IMR-90 (cell line): ENCODE measurements around the gene OTULINL. TPM values are rescaled to one million over a fixed set of nuclear protein-coding genes. Genes with fewer than 3 reads are reported as not detected.

Experiments used
- ATAC-seq: fragments of 200-7000 bp; cut with Tn5 transposase; 2 replicates; pipeline ENCODE4 v1.9.1; 2020; ENCODE audit warnings: low read depth, mild to moderate bottlenecking, moderate library complexity
- BruUV-seq: library from RNA; stranded (reverse); fragments of 400-500 nt; replicated peaks from 2 replicates; lab custom pipeline; 2021; lab: Mats Ljungman, UMichigan
- CTCF ChIA-PET: fragments of 300-600 bp; formaldehyde crosslinking; extraction: SDS; loops from one replicate; lab custom pipeline; 2021; ENCODE audit warnings: antibody characterized with exemption; lab: Yijun Ruan, JAX
- POLR2A ChIA-PET: fragments of 300-600 bp; sonication (Branson Sonifier 250); formaldehyde crosslinking; loops from one replicate; lab custom pipeline; 2022; ENCODE audit warnings: antibody characterized with exemption; ENCODE audit not compliant: unreplicated experiment; lab: Charles Lee
- DNase-seq: peaks from one replicate; pipeline ENCODE4 v3.0.0; 2013
- H2AFZ ChIP-seq: replicated peaks from 2 replicates; pipeline ENCODE3; 2013; ENCODE audit warnings: low read length, mild to moderate bottlenecking; ENCODE audit not compliant: poor library complexity
- H2AK5ac ChIP-seq: 2 replicates; pipeline ENCODE4 v1.6.1; 2013; ENCODE audit warnings: low read depth, low read length, inconsistent platforms
- H2AK9ac ChIP-seq: replicated peaks from 2 replicates; pipeline ENCODE3; 2013; ENCODE audit warnings: mild to moderate bottlenecking, low read depth, low read length, moderate library complexity; ENCODE audit not compliant: poor library complexity
- H2BK120ac ChIP-seq: 2 replicates; pipeline ENCODE4 v1.6.1; 2013; ENCODE audit warnings: low read depth, low read length, inconsistent platforms
- H2BK15ac ChIP-seq: 3 replicates; pipeline ENCODE4 v1.6.1; 2013; ENCODE audit warnings: low read depth, low read length, inconsistent platforms
- H2BK20ac ChIP-seq: 2 replicates; pipeline ENCODE4 v1.6.1; 2013; ENCODE audit warnings: low read depth, mild to moderate bottlenecking, inconsistent platforms, low read length, moderate library complexity
- H2BK5ac ChIP-seq: 2 replicates; pipeline ENCODE4 v1.6.1; 2013; ENCODE audit warnings: mild to moderate bottlenecking, low read depth, low read length, inconsistent platforms; ENCODE audit not compliant: poor library complexity, severe bottlenecking
- H3K14ac ChIP-seq: replicated peaks from 2 replicates; pipeline ENCODE4 v1.6.1; 2013; ENCODE audit warnings: low read depth, low read length, inconsistent platforms
- H3K18ac ChIP-seq: 2 replicates; pipeline ENCODE4 v1.6.1; 2013; ENCODE audit warnings: low read depth, low read length, control low read depth
- H3K23ac ChIP-seq: 2 replicates; pipeline ENCODE4 v1.6.1; 2013; ENCODE audit warnings: low read depth, low read length, inconsistent platforms
- H3K27ac ChIP-seq: 2 replicates; pipeline ENCODE4 v1.5.1; 2013; ENCODE audit warnings: mild to moderate bottlenecking, control low read depth, low read length; ENCODE audit not compliant: insufficient read depth
- H3K27me3 ChIP-seq: 2 replicates; pipeline ENCODE4 v1.6.1; 2013; ENCODE audit warnings: low read length; ENCODE audit not compliant: control insufficient read depth, insufficient read depth
- H3K36me3 ChIP-seq: 2 replicates; pipeline ENCODE4 v1.6.1; 2013; ENCODE audit warnings: low read length, mixed read lengths; ENCODE audit not compliant: control insufficient read depth, insufficient read depth
- H3K4ac ChIP-seq: 2 replicates; pipeline ENCODE4 v1.6.1; 2013; ENCODE audit warnings: low read depth, low read length, inconsistent platforms
- H3K4me1 ChIP-seq: 2 replicates; pipeline ENCODE4 v1.6.1; 2013; ENCODE audit warnings: low read length, mixed read lengths; ENCODE audit not compliant: control insufficient read depth, insufficient read depth
- H3K4me2 ChIP-seq: 2 replicates; pipeline ENCODE4 v1.6.1; 2013; ENCODE audit warnings: low read depth, mild to moderate bottlenecking, control low read depth, low read length, moderate library complexity
- H3K4me3 ChIP-seq: 2 replicates; pipeline ENCODE4 v1.5.1; 2013; ENCODE audit warnings: low read depth, mild to moderate bottlenecking, control low read depth, low read length, moderate library complexity; ENCODE audit not compliant: insufficient read depth
- H3K56ac ChIP-seq: 2 replicates; pipeline ENCODE4 v1.6.1; 2013; ENCODE audit warnings: low read length, inconsistent platforms; ENCODE audit not compliant: insufficient read depth; ENCODE audit errors: extremely low read depth
- H3K79me1 ChIP-seq, 2 experiments: 2 replicates each; pipeline ENCODE4 v1.6.1; 2013; ENCODE audit warnings: low read length in 2 of 2, inconsistent platforms in 1 of 2, low read depth in 1 of 2
- H3K9ac ChIP-seq: 2 replicates; pipeline ENCODE4 v1.6.1; 2013; ENCODE audit warnings: low read depth, low read length, control low read depth
- H3K9me1 ChIP-seq: 2 replicates; pipeline ENCODE4 v1.6.1; 2013; ENCODE audit warnings: low read length, inconsistent platforms; ENCODE audit not compliant: insufficient read depth
- H3K9me3 ChIP-seq: 2 replicates; pipeline ENCODE4 v1.6.1; 2013; ENCODE audit warnings: low read length; ENCODE audit not compliant: control insufficient read depth, insufficient read depth
- H4K20me1 ChIP-seq: 2 replicates; pipeline ENCODE4 v1.6.1; 2013; ENCODE audit warnings: low read length, inconsistent platforms; ENCODE audit not compliant: insufficient read depth
- H4K5ac ChIP-seq: 2 replicates; pipeline ENCODE4 v1.6.1; 2013; ENCODE audit warnings: mild to moderate bottlenecking, low read depth, low read length, control low read depth
- H4K8ac ChIP-seq, 2 experiments: 2 replicates each; pipeline ENCODE4 v1.6.1; 2013; ENCODE audit warnings: low read depth in 2 of 2, low read length in 2 of 2, control low read depth in 1 of 2, inconsistent platforms in 1 of 2
- H4K91ac ChIP-seq: 2 replicates; pipeline ENCODE4 v1.6.1; 2013; ENCODE audit warnings: low read depth, low read length, inconsistent platforms; ENCODE audit not compliant: insufficient read depth
- BHLHE40 ChIP-seq: fragments of 150-350 bp; IDR thresholded peaks from 2 replicates; pipeline ENCODE4 v1.6.1; 2016; ENCODE audit warnings: mild to moderate bottlenecking, low read depth, low read length
- CEBPB ChIP-seq: IDR thresholded peaks from 2 replicates; pipeline ENCODE4 v1.6.1; 2012; ENCODE audit warnings: low read depth, low read length, improper control_type of control experiment
- CHD1 ChIP-seq: IDR thresholded peaks from 2 replicates; pipeline ENCODE4 v1.6.1; 2012; ENCODE audit warnings: low read depth, low read length, improper control_type of control experiment
- CTCF ChIP-seq: conservative IDR thresholded peaks from 2 replicates; pipeline ENCODE4 v1.5.1; 2012; ENCODE audit warnings: mild to moderate bottlenecking, low read depth, low read length, improper control_type of control experiment
- ELK1 ChIP-seq: fragments of 150-350 bp; IDR thresholded peaks from 2 replicates; pipeline ENCODE4 v1.6.1; 2016; ENCODE audit warnings: low read depth, mild to moderate bottlenecking, low read length, moderate library complexity, borderline replicate concordance
- FOS ChIP-seq: fragments of 150-350 bp; IDR thresholded peaks from 2 replicates; pipeline ENCODE4 v1.6.1; 2016; ENCODE audit warnings: low read depth, low read length
- MAFK ChIP-seq: IDR thresholded peaks from 2 replicates; pipeline ENCODE4 v1.6.1; 2012; ENCODE audit warnings: low read depth, low read length, improper control_type of control experiment
- MAZ ChIP-seq: IDR thresholded peaks from 2 replicates; pipeline ENCODE4 v1.6.1; 2012; ENCODE audit warnings: low read depth, mild to moderate bottlenecking, low read length, improper control_type of control experiment, moderate library complexity, borderline replicate concordance
- MXI1 ChIP-seq: IDR thresholded peaks from 2 replicates; pipeline ENCODE4 v1.6.1; 2012; ENCODE audit warnings: low read depth, mild to moderate bottlenecking, low read length, moderate library complexity, borderline replicate concordance
- NFE2L2 ChIP-seq: fragments of 150-350 bp; IDR thresholded peaks from 2 replicates; pipeline ENCODE4 v1.6.1; 2016; ENCODE audit warnings: low read depth, mild to moderate bottlenecking, low read length
- POLR2A ChIP-seq: IDR thresholded peaks from 2 replicates; pipeline ENCODE4 v1.6.1; 2012; ENCODE audit warnings: mild to moderate bottlenecking, low read depth, low read length
- RAD21 ChIP-seq: IDR thresholded peaks from 2 replicates; pipeline ENCODE4 v1.6.1; 2012; ENCODE audit warnings: low read length, improper control_type of control experiment
- RCOR1 ChIP-seq: IDR thresholded peaks from 2 replicates; pipeline ENCODE4 v1.6.1; 2012; ENCODE audit warnings: mild to moderate bottlenecking, low read length, improper control_type of control experiment; ENCODE audit not compliant: insufficient replicate concordance
- RFX5 ChIP-seq: IDR thresholded peaks from 2 replicates; pipeline ENCODE4 v1.8.0; 2012; ENCODE audit warnings: low read depth, mild to moderate bottlenecking, low read length, moderate library complexity
- SMC3 ChIP-seq: fragments of 150-350 bp; IDR thresholded peaks from 2 replicates; pipeline ENCODE4 v1.6.1; 2016; ENCODE audit warnings: low read depth, mild to moderate bottlenecking, antibody characterized with exemption, low read length, moderate library complexity
- USF2 ChIP-seq: fragments of 150-350 bp; IDR thresholded peaks from 2 replicates; pipeline ENCODE4 v1.6.1; 2017; ENCODE audit warnings: mild to moderate bottlenecking, antibody characterized with exemption, low read length, low read depth
- WGBS, 2 experiments: methylation state at CpG; one replicate each; pipeline versions ENCODE4 v1.1.5 to v1.1.7; 2013; ENCODE audit warnings: missing lambda C conversion rate in 2 of 2; ENCODE audit not compliant: insufficient read length in 1 of 2; ENCODE audit errors: extremely low coverage in 2 of 2; 5-methylcytosine and 5-hydroxymethylcytosine counted together
- dilution Hi-C: fragments of 300-500 bp; cut with HindIII; formaldehyde crosslinking; loops from one replicate; pipeline ENCODE4 v1.14.3; 2018; ENCODE audit warnings: low sequenced_read_pairs; ENCODE audit not compliant: unreplicated experiment
- in situ Hi-C: fragments of 300-500 bp; cut with MboI; formaldehyde crosslinking; loops from 3 replicates; pipeline ENCODE4 v1.14.3; 2019; ENCODE audit warnings: low sequenced_read_pairs, inconsistent platforms, mixed read lengths
- intact Hi-C: fragments of 100-400 bp; cut with micrococcal nuclease; formaldehyde crosslinking; loops from 2 replicates; pipeline ENCODE4 v1.10.0; 2022
- polyA plus RNA-seq, 3 experiments: library from polyadenylated mRNA; depleted of rRNA; stranded (reverse); fragments of >200 nt; gene quantifications; 2 replicates each; pipeline ENCODE4 v1.2.3, GENCODE V29; 2012; ENCODE audit warnings: low replicate concordance in 1 of 3
- total RNA-seq: library from RNA; depleted of rRNA; stranded (reverse); fragments of >200 nt; gene quantifications from 2 replicates; pipeline ENCODE4 v1.2.3, GENCODE V29; 2012

The OTULINL gene
- total and polyA plus RNA-seq, 2 of the 4 experiments (the other 2 are of a cell fraction) = 0.09 to 0.18 TPM

GRCh38 chr5:14660833-14661232 is 79.2 kb downstream of the OTULINL start:
- CTCF ChIA-PET = interaction anchor here (1.8 kb wide), 1 partner anchor 13 kb away, joined by 7 read pairs; no protein-coding TSS in a partner anchor
- Histone ChIP-seq H3K23ac (no peak overlapping the region), H3K9me3 (no peaks in the 10 kb centered on the region), H3K79me1 (peaks cover 15 to 33% of the 10 kb centered on the region in 2 experiments), H4K8ac (peak overlapping the region in 1 of 2 experiments; percentile 52; a peak in 1 of 4 replicates), H3K18ac (no peak overlapping the region), H3K4me2 (no peak overlapping the region), H3K9me1 (peaks cover 7% of the 10 kb centered on the region; the same call in 1 of the 2 replicates), H3K9ac (no peak overlapping the region), H4K20me1 (peaks cover 12% of the 10 kb centered on the region; the same call in 1 of the 2 replicates), H2AK5ac (peak overlapping the region; percentile 75; the same call in 1 of the 2 replicates), H3K56ac (no peak overlapping the region), H3K4me3 (no peak overlapping the region), H2BK20ac (peak overlapping the region; percentile 76; the same call in 1 of the 2 replicates), H2AFZ (no peak overlapping the region), H4K5ac (no peak overlapping the region), H3K36me3 (no peaks in the 10 kb centered on the region), H2BK120ac (peak overlapping the region; percentile 27), H3K4me1 (peaks cover 4% of the 10 kb centered on the region), H3K27ac (peak overlapping the region; percentile 62; the same call in 1 of the 2 replicates), H3K14ac (peak overlapping the region; percentile 59; the same call in 1 of the 2 replicates), H3K27me3 (no peaks in the 10 kb centered on the region; the same call in 1 of the 2 replicates), H3K4ac (peak overlapping the region; percentile 57; the same call in 1 of the 2 replicates), H2BK15ac (peak overlapping the region; percentile 45; the same call in 1 of the 3 replicates), H2BK5ac (peak overlapping the region; percentile 59), H4K91ac (no peak overlapping the region), H2AK9ac (no peak overlapping the region)
- in situ Hi-C loops (loop anchor here (25.0 kb wide), 2 partner anchors 549 to 674 kb away; no protein-coding TSS in a partner anchor), dilution Hi-C loops (no loop called here), intact Hi-C loops (no loop called here)
- ATAC-seq (no peak), DNase-seq (peak; percentile 25)
- BruUV-seq = no TSS peak
- no peak for TF ChIP-seq MXI1
- no peak for TF ChIP-seq MAFK
- no peak for TF ChIP-seq NFE2L2
- no peak for TF ChIP-seq CHD1
- no peak for TF ChIP-seq BHLHE40
- no peak for TF ChIP-seq CEBPB
- no peak for TF ChIP-seq MAZ
- no peak for TF ChIP-seq SMC3
- TF ChIP-seq POLR2A = no peak
- TF ChIP-seq ELK1 = no peak
- TF ChIP-seq RFX5 = no peak
- no peak for TF ChIP-seq CTCF
- TF ChIP-seq RCOR1 = no peak
- TF ChIP-seq USF2 = no peak
- no peak for TF ChIP-seq FOS
- no peak for TF ChIP-seq RAD21
- no CpG with 5 or more reads among the region's 2 CpGs for WGBS, 2 experiments
- POLR2A ChIA-PET = no interaction called here
